Kidney epithelial cell (primary cell): ENCODE measurements around the gene OR11H7. TPM values are rescaled to one million over a fixed set of nuclear protein-coding genes. Genes with fewer than 3 reads are reported as not detected.
"Not testable (repeated sequence)": the region's sequence is repeated elsewhere in the genome, so short reads cannot be mapped to it uniquely, and the experiment has no call there.

ENCODE experiments used
- DNase-seq: peaks from one replicate; pipeline ENCODE4 v3.0.0-alpha.2; 2010; ENCODE audit warnings: low read depth
- H3K27me3 ChIP-seq: 2 replicates; pipeline ENCODE4 v1.6.0; 2011; ENCODE audit warnings: low read length; ENCODE audit not compliant: control insufficient read depth, insufficient read depth
- H3K36me3 ChIP-seq: 2 replicates; pipeline ENCODE4 v1.5.1; 2011; ENCODE audit warnings: low read length; ENCODE audit not compliant: control insufficient read depth, insufficient read depth
- H3K4me3 ChIP-seq: 2 replicates; pipeline ENCODE4 v1.5.1; 2011; ENCODE audit warnings: low read depth, mild to moderate bottlenecking, control low read depth, low read length
- total RNA-seq: library from RNA; depleted of rRNA; stranded (reverse); fragments of >200 nt; gene quantifications from 2 replicates; pipeline ENCODE4 v1.2.3, GENCODE V29; 2015
- TF ChIP-seq, protein P1 (sequence below): IDR thresholded peaks from 2 replicates; pipeline ENCODE4 v1.5.1; 2011; ENCODE audit warnings: mild to moderate bottlenecking, moderate library complexity, low read length, control low read depth, inconsistent platforms; ENCODE audit not compliant: insufficient read depth, poor library complexity, severe bottlenecking

The OR11H7 gene
- total RNA-seq, 1 donor from 2014 or later, result not detected

DNA sequence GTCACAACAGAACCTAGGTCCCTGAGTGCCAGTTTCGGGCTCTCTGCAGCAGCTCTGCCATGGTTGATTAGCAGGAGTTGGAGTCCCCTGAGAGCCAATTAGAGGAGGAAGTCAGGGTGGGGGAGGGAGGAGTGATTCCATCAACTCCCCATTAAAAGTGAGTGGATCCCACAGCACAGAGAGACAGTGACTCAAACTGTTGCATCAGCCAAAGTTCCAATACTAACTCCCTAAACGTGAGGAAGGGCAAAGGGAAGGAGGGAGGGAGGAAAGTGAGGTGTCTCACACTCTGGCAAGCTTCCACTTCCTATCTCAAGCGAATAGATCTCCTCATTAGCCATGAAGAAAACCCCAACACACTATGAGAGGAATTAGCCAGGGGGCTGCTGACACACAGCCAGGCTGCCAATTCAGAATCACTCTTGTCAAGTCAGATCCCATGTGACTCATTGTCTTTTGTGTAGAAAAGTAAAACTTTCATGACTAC is 33.9 kb downstream of the OR11H7 start:
- H3K27me3 ChIP-seq, result no peaks in the 10 kb centered on the region
- no peaks in the 10 kb centered on the region for H3K36me3 ChIP-seq
- no peak overlapping the region for H3K4me3 ChIP-seq
- peak; percentile 26 for DNase-seq
- TF ChIP-seq, protein P1, sequence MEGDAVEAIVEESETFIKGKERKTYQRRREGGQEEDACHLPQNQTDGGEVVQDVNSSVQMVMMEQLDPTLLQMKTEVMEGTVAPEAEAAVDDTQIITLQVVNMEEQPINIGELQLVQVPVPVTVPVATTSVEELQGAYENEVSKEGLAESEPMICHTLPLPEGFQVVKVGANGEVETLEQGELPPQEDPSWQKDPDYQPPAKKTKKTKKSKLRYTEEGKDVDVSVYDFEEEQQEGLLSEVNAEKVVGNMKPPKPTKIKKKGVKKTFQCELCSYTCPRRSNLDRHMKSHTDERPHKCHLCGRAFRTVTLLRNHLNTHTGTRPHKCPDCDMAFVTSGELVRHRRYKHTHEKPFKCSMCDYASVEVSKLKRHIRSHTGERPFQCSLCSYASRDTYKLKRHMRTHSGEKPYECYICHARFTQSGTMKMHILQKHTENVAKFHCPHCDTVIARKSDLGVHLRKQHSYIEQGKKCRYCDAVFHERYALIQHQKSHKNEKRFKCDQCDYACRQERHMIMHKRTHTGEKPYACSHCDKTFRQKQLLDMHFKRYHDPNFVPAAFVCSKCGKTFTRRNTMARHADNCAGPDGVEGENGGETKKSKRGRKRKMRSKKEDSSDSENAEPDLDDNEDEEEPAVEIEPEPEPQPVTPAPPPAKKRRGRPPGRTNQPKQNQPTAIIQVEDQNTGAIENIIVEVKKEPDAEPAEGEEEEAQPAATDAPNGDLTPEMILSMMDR, result no peak

DNA sequence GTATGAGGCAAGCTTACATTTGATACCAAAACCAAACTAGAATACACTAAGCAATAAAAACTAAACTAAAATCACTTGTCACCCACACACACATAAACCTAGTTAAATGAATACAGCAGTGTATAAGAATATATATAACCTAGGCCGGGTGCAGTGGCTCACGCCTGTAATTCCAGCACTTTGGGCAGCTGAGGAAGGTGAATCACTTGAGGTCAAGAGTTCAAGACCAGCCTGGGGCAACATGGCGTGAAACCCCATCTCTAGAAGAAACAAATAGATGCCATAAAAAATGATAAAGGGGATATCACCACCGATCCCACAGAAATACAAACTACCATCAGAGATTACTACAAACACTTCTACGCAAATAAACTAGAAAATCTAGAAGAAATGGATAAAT is 35.6 kb downstream of the OR11H7 start:
- H3K4me3 ChIP-seq, DNase-seq, H3K27me3 ChIP-seq, H3K36me3 ChIP-seq: not testable (repeated sequence)

DNA sequence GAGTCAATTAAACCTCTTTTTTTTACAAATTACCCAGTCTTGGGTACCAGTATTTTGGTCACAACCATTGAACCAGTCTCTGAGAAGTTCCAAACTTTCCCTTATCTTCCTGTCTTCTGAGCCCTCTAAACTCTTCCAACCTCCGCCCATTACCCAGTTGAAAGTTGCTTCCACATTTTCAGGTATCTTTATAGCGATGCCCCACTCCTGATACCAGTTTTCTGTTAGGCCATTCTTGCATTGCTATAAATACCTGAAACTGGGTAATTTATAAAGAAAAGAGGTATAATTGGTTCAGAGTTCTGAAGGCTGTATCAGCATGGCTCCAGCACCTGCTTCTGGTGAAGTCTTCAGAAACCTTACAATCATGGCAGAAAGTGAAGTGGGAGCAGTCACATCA is 45.3 kb downstream of the OR11H7 start:
- Histone ChIP-seq H3K27me3 (no peaks in the 10 kb centered on the region), H3K4me3 (no peak overlapping the region), H3K36me3 (no peaks in the 10 kb centered on the region)
- TF ChIP-seq, protein P1, result no peak
- no peak for DNase-seq

DNA sequence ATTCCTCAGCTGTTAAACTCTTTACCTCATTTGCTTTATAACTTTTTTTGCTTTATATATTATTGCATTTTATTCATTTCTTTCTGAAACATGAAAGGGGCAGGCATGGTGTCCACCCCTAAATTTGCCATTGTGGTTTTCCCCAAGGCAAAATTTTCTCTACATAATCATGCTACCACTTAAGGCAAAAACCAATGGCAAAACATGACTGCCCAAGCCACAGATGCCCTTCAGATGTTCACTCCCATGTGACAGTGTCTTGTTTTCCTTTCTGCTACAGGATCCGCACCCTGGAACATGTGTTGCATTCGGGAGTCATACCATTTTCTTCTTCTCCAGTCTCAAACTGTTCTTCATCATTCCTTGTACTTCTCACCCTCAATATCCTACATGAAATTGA is 48.6 kb downstream of the OR11H7 start:
- H3K4me3 ChIP-seq, result no peak overlapping the region
- H3K27me3 ChIP-seq, result no peaks in the 10 kb centered on the region
- no peak for DNase-seq
- no peaks in the 10 kb centered on the region for H3K36me3 ChIP-seq
- TF ChIP-seq, protein P1, result no peak

DNA sequence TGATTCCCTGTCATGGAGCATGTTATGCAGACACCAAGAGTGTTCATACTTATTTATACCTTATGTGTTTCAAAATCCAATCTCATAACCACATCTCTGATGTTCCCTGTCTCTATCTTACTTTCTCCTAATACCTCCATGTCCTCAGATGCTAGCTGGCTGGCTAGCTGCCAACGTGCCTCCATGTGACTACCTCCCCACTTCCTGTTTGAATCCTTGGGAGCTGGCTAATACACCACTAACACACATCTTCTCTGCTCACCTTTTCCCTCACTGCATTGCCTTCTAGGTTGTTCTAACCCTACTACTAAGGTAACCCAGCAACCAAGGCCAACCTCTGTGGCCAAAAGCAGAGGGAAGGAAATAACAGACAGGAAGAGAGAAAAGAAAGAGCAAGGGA is 49.6 kb downstream of the OR11H7 start:
- Histone ChIP-seq H3K36me3 (no peaks in the 10 kb centered on the region), H3K4me3 (no peak overlapping the region), H3K27me3 (no peaks in the 10 kb centered on the region)
- TF ChIP-seq, protein P1, result no peak
- no peak for DNase-seq

DNA sequence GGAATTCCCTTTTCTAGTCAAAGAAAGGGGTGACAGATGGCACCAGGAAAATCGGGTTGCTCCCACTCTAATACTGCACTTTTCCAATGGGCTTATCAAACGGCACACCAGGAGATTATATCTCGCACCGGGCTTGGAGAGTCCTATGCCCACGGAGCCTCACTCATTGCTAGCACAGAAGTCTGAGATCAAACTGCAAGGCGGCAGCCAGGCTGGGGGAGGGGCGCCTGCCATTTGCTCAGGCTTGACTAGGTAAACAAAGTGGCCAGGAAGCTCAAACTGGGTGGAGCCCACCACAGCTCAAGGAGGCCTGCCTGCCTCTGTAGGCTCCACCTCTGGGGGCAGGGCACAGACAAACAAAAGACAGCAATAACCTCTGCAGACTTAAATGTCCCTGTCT is 51.5 kb downstream of the OR11H7 start:
- H3K36me3 ChIP-seq, DNase-seq, H3K4me3 ChIP-seq, H3K27me3 ChIP-seq: not testable (repeated sequence)

Other genes with a start within 250 kb of the OR11H7 start
- not detected in 2 replicates for gene OR4Q2, start 226.8 kb upstream of the OR11H7 start, total RNA-seq
- not detected in 2 replicates for gene OR4K14, start 209.7 kb upstream of the OR11H7 start, total RNA-seq
- gene OR4K13, start 192.9 kb upstream of the OR11H7 start, total RNA-seq, result not detected in 2 replicates
- gene OR4L1, start 168.9 kb upstream of the OR11H7 start, total RNA-seq, result not detected in 2 replicates
- not detected in 2 replicates for gene OR4K17, start 118.2 kb upstream of the OR11H7 start, total RNA-seq
- not detected in 2 replicates for gene OR4N5, start 90.2 kb upstream of the OR11H7 start, total RNA-seq
- not detected in 2 replicates for gene OR11G2, start 38.1 kb upstream of the OR11H7 start, total RNA-seq
- gene OR11H6, start 5.3 kb upstream of the OR11H7 start, total RNA-seq, result not detected in 2 replicates
- not detected in 2 replicates for gene OR11H4, start 10.3 kb downstream of the OR11H7 start, total RNA-seq
- 10.9 and 13.3 TPM in 2 replicates for gene TTC5, start 77.0 kb downstream of the OR11H7 start, total RNA-seq
- gene CCNB1IP1, start 104.3 kb downstream of the OR11H7 start, total RNA-seq, result 236 and 246 TPM in 2 replicates
- 16.2 and 22.2 TPM in 2 replicates for gene PARP2, start 114.7 kb downstream of the OR11H7 start, total RNA-seq
- gene TEP1, start 184.5 kb downstream of the OR11H7 start, total RNA-seq, result 15.5 and 24.1 TPM in 2 replicates
- gene KLHL33, start 207.2 kb downstream of the OR11H7 start, total RNA-seq, result 0.08 TPM in 1 of 2 replicates, not detected in the other
- 46.6 and 61.1 TPM in 2 replicates for gene OSGEP, start 225.8 kb downstream of the OR11H7 start, total RNA-seq
- 297 and 328 TPM in 2 replicates for gene APEX1, start 226.2 kb downstream of the OR11H7 start, total RNA-seq
- gene PIP4P1, start 232.5 kb downstream of the OR11H7 start, total RNA-seq, result 25.1 and 25.9 TPM in 2 replicates
- 96.5 and 98.0 TPM in 2 replicates for gene PNP, start 240.4 kb downstream of the OR11H7 start, total RNA-seq